ENCODE measurements around the gene TDP2. TPM values are rescaled to one million over a fixed set of nuclear protein-coding genes. Genes with fewer than 3 reads are reported as not detected.

The TDP2 gene
- 13.2 and 22.9 TPM in 2 replicates for total RNA-seq

GRCh38 chr6:24666641-24667377, at the start of gene TDP2, which contains the start of gene ACOT13:
TSS of gene TDP2 (minus strand) at chr6:24666899. CDS start at chr6:24666862, 37 bp downstream.
TSS of gene ACOT13 (plus strand) at chr6:24667077. CDS start at chr6:24667264, 187 bp downstream.
- peak; percentile 97 for DNase-seq (ENCODE audit: low read depth)
- H3K4me3 ChIP-seq (ENCODE audit: low read depth, low read length): peak within 1 kb of the TSS; percentile 99
- TF ChIP-seq CTCF (IDR thresholded peaks at IDR 0.05; ENCODE audit: insufficient read depth, low read depth, low read length): peak; percentile 63

- no peak overlapping the region for H3K4me3 ChIP-seq (ENCODE audit: low read depth, low read length)
- TF ChIP-seq CTCF (IDR thresholded peaks at IDR 0.05; ENCODE audit: insufficient read depth, low read depth, low read length): no peak
- no peak for DNase-seq (ENCODE audit: low read depth)
Observed at GRCh38 chr6:24710519-24711303, 44.0 kb upstream of the TDP2 start.

GRCh38 chr6:24709014-24709711, 42.5 kb upstream of the TDP2 start:
- no peak overlapping the region for H3K4me3 ChIP-seq (ENCODE audit: low read depth, low read length)
- no peak for TF ChIP-seq CTCF (IDR thresholded peaks at IDR 0.05; ENCODE audit: insufficient read depth, low read depth, low read length)
- no peak for DNase-seq (ENCODE audit: low read depth)

- no peak for TF ChIP-seq CTCF (IDR thresholded peaks at IDR 0.05; ENCODE audit: insufficient read depth, low read depth, low read length)
- no peak overlapping the region for H3K4me3 ChIP-seq (ENCODE audit: low read depth, low read length)
- DNase-seq (ENCODE audit: low read depth): no peak
Observed at GRCh38 chr6:24708612-24709011, 41.9 kb upstream of the TDP2 start.

- DNase-seq (ENCODE audit: low read depth): no peak
- no peak for TF ChIP-seq CTCF (IDR thresholded peaks at IDR 0.05; ENCODE audit: insufficient read depth, low read depth, low read length)
- H3K4me3 ChIP-seq (ENCODE audit: low read depth, low read length): no peak overlapping the region
Observed at GRCh38 chr6:24704468-24704867, 37.8 kb upstream of the TDP2 start.

GRCh38 chr6:24702720-24703282, 36.1 kb upstream of the TDP2 start:
- no peak overlapping the region for H3K4me3 ChIP-seq (ENCODE audit: low read depth, low read length)
- no peak for DNase-seq (ENCODE audit: low read depth)
- TF ChIP-seq CTCF (IDR thresholded peaks at IDR 0.05; ENCODE audit: insufficient read depth, low read depth, low read length): no peak

All from fibroblast of villous mesenchyme (primary cell).